Stimulated activated CD8-positive, alpha-beta memory T cell treated with anti-CD3 and anti-CD28 coated beads, Interleukin-7, amount 100 ng/mL, for 48 hours (primary cell): Measurements from ENCODE around the gene ALDH1A1.

Experiments used
- DNase-seq, 2 donors: peaks; one replicate each; pipeline ENCODE4 v3.0.0-alpha.2; 2020; ENCODE audit warnings: low read depth in 1 of 2; ENCODE audit errors: extremely low read depth in 1 of 2

ALDH1A1 gene

DNA sequence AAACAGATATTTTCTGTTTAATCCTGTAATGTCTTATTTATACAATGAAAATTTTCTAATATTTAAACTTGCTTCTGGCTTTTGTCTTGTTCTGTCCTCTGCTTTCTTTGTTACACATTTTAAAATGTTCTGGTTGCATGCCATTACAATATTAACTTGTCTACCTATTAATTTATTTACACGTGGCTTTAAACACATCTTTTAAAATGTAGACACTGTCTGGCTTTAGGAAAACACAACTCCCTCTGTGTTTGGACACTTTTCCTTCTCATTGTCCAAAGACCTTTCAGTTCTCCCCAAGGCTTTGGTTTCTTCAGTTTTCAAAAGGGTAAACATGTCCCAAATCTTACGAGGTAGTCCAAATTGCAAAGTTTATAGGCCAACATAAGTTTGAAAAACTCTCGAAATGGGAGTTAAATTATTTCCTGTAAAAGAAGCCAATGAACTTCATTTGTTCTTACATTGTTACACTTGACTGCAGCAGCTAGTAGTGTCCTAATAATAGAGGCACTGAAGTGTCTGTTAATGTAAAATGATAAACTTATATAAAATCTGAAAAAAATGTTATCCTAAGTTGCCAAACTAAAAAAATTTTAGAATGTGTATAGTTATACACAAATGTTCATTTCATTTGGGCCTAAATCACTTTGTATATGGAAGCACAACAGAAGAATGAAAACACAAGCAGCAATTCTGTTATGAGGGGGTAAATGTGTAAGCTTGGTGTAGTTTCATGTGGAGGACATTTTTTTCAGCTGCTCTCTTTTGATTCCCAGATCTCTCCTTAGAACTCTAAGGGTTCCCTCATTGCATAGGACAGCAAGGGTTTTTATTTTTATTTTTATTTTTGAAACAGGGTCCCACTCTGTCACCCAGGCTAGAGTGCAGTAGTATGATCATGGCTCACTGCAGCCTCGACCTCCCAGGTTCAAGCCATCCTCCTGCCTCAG lies 53.8 kb downstream of the ALDH1A1 start:
- no peak for DNase-seq

DNA sequence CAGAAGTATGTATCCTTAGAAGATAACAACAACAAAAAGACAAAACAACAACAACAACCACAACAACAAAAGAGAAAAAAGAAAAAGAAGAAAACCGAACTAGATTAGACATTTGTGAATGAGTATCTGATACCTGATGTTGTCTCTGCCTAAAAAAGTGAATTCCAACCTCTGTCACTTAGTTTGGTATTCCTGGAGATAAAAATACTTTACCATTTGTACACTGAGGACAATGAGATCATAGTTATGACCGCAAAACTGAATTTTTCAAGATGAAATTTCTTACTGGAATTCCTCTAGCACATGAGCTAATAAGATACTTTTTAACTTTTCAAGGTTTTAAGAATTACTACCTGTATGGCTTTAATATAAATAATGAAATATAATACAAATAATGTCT lies 54.5 kb downstream of the ALDH1A1 start:
- no peak for DNase-seq

DNA sequence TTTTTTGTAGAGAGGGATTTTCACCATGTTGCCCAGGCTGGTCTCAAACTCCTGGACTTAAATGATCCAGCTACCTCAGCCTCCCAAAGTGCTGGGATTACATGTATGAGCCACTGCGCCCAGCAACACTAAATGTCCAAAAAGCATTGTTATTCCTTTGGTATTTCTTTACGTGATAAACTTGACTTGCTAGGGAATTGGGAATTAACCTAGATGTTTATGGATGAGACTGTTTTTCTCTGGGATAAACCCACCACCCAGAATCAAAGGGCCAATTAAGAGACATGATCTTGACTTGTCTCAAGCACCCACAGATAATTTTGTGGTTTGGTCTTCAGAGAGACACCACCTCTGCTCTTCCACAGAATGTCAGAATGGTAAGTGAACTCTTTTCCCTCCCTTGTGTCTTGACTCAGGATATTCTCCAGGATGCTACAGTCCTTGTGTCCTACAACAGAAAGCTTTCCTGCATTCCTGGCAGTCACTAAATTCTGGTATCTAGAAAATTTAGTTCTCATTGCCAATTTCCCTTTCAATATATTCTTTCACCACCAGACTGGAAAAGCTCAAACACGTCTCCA lies 55.7 kb downstream of the ALDH1A1 start:
- no peak for DNase-seq

DNA sequence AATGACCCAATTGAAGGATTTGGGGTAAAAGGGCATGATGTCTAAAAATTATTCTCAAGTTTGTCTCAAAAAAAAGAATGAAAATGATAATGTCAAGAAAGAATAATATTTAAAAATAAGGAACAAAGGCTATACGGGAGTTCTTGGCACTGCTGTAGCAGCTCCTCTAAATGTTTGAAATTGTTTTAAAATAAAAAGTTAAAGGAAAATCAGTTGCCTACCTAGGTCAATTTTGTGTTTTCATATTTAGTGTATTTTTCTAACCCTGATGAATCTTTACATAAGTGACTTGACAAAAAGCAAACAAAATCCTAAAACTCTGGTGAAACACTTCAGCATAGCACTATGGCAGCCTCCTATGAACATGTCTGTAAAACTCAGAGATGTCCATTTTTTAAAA lies 56.4 kb downstream of the ALDH1A1 start:
- no peak for DNase-seq

DNA sequence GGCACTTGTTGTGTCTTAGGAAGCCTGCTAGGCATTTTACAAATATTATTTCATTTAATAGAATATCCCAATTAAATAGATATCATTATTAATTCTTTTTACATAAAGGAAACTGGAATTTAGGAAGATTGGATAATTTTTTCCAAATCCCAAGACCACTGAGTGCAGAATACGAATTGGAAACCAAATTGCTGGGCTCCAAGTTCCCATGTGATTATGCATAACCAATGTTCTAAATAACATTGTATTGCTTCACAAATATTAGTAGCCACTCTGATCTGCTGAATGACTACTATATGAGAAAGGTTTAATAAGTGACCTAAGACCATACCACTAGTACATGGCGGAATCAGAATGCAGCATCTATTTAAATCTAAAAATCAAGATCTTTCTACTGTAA lies 57.7 kb downstream of the ALDH1A1 start:
- DNase-seq: no peak

DNA sequence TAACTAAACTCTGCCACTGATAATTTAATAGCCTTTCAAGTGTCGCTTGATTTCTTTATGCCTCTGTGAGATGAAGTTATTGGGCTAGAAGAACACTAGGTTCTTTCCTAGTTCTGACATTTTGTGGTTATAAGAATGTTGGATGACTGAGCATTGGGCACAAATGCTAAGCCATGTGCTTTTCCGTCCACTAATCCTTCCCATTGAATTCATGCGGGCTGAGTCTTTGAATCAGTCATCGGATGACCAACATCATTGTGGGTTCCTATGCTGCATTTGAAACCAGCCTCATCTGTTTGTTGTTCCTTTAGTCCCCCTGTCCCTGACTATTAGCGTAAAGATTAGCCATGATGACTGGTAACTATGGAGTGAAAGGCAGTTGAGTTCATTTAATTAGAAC lies 58.5 kb downstream of the ALDH1A1 start:
- DNase-seq: no peak

DNA sequence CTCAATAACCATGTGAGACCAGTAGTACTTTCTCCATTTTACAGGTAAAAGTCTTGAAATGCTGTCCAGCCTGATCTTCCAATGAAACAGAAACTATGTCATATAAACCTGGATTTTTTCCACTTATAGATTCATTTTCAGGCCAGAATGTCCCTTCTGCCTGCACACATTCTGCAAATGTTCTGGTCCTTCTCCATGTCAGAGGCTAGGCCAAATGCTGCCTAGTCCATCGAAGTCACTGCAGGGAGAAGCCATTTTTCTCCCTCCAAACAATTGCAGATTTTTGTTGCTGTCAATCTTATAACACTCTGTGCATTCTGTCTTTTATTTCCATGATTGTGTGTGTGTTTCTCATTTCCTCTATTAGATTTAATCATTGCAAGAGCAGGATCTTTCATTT lies 59.4 kb downstream of the ALDH1A1 start:
- DNase-seq: no peak

DNA sequence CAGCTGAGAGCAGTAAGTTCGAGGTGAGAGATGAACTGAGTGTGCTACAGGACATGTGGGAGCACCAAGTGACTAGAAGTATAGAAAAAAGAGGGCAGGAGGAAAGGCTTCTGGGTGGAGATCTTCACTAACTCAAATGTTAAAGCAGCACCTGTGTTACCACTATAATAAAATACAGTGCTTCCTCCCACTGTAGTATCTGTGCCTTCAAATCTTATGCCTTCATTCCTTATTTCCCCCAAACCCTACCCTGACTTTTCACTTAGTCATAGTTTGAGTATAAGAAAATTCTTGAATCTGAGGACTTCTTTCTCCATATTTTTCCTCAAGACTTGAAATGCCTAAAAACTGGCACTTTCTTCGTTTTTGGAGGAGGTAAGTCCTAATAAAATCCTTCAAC lies 61.8 kb downstream of the ALDH1A1 start:
- DNase-seq: no peak

DNA sequence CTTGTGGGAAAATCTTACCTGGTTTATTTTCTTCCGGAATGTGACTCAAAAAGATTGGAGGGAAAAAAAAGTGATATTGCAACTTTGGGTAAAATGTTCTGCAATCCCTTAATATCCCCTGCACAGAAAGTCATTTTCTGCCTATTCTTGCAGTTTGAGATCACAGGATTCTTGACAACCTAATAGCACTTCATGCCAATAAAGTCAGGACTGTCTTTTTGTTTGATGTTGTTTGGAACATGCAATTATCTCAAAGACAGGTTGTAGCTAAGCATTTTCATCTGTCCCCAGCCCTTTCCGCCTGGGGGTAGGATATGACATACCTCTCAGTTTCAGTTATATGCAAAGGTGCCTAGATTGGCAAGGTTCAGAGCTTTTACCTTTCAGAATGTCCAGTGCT lies 63.9 kb downstream of the ALDH1A1 start:
- DNase-seq: no peak

DNA sequence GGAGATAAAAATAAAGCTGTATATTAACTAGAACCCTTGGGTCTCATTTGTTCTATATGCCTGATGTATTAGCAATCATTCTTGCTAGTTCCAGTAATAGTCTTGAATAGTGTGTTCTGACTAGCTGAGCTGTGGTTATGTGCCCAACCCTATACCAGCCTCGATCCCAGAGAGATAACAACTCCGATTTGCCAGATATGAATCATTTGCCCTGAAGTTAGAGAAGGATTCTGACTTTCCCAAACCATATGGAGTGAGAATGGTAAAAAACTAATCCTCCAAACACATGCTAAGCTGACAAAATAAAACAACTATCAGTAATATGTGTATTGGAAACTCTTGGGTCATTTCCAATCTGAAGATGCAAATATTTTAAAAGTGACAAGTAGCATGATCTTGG lies 64.8 kb downstream of the ALDH1A1 start:
- DNase-seq: no peak

DNA sequence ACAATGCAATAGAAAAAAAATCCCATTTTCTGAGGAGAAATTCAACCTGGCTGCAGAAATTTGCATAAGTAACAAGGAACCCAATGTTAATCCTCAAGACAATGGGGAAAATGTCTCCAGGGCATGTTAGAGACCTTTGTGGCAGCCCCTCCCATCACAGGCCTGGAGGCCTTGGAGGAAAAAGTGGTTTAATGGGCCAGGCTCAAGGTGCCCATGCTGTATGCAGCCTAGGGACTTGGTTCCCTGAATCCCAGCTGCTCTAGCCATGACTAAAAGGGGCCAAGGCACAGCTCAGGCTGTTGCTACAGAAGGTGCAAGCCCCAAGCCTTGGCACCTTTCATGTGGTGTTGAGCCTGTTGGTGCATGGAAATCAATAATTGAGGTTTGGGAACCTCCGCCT lies 66.5 kb downstream of the ALDH1A1 start:
- DNase-seq: no peak

DNA sequence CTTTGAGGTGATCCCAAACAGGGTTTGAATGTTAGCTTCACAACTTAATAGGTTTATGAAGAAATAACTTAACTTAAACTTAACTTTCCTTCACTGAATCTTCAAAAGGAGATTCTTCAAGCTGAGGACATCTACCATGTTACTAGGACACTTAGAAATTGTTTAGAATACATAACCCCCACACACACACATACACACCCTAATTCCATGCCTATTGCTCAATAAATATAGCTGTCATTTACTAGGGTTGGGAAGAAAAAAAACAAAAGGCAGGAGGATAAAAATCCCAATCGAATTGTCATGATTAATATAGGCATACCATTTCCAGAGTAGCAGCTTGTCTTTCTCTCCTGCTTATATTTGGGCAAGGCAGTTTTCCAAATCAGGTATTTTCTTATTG lies 68.3 kb downstream of the ALDH1A1 start:
- no peak for DNase-seq

DNA sequence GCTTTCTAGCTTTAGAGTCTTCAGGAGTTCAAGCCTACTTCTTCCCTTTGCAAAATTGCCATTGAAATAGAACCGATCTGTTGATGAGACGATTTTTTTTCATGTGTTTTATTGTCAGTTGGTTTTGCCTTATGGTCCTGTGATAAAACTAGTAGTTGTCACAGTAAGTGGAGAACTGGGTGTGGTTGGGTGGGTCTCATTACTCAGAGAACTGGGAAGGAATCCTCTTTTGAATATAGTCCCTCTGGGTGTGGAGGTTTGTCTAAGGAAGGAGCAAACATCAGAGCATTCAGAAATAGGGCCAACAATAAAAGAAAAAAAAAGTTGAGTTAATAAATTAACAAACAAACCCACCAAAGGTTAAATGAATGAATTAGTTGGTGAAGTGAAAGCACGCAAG lies 69.0 kb downstream of the ALDH1A1 start:
- DNase-seq: no peak

DNA sequence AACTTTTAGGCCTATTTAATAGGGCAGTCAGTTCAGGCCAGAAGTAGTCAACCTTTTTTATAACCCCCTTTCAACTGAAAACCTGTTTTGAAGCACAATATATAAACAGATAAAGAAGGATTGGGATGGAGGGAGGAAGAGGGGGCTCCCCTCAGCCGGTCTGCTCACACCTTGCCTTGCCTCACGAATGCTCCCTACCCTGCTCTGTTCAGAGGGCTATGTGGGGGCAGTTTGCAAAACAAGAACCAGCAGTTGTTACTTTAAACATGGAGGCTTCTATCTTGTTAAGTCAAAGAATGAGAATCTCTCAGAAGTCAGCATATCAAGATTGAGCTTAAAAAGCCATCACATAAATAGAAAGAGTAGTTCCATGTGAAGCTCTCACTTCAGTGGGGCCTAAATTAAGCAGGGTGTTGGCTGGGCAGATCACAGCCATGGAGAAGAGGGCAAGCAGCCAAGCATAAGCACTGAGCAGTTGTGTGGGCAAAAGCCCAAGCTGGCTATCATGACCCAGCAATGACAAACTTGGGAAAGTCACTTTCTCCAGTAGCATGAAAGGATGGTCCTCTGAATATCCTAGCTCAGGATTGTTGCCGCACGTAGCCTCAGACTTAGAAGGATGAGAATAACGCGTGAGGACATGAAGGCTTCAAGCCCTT lies 70.6 kb downstream of the ALDH1A1 start:
- DNase-seq: no peak

DNA sequence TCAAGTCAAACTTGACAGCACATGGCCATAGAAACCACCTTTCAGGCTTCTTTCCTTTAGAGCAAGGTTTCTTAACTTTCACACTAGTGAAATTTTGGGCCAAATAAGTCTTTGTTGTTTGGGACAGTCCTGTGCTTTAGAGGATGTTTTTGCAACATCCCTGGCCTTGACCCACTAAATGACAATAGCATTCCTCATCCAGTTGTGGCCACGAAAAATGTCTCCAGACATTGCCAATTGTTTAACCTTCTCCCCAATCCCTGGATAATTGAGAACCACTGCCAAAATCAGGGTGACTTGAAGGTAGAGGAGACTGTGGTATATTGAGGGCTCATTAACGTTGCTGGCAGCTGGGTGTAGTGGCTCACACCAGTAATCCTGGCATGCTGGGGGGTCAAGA lies 72.0 kb downstream of the ALDH1A1 start:
- no peak for DNase-seq

DNA sequence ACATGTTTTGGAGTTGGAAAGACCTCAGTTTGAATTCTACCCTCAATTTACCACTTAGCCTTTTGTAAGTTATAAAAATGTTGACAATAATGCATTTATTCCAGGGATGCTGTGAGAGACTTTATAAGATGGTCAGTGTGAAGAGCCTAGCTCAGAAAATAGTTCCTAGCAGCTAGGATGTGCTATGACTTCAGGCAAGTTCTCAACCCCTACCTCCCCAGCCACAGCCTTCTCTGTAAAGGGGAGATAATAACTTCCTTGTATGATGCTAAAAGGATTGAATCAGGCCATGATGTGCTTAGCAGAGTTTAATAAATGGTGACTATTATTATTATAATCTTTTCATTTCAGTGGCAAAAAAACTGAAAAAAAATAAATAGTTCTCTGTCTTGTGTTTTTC lies 77.6 kb downstream of the ALDH1A1 start:
- DNase-seq: no peak

DNA sequence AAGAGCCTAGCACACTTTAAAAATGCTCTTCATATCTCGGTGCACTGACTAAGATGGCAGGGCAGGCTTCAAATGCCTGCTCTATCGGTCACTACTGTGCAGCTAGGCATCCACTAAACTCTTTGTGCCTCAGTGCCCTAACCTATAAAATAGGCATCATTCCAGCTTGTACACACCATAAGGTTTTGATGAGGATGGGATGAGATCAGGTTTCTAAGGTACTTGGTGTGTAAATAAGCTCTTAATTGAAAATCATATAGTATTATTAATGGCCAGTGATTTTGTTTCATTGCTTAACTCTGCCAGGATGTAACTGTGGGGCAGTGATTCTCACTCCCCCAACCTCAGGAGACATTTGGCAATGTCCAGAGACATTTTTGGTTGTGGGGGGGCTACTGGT lies 78.5 kb downstream of the ALDH1A1 start:
- no peak for DNase-seq

DNA sequence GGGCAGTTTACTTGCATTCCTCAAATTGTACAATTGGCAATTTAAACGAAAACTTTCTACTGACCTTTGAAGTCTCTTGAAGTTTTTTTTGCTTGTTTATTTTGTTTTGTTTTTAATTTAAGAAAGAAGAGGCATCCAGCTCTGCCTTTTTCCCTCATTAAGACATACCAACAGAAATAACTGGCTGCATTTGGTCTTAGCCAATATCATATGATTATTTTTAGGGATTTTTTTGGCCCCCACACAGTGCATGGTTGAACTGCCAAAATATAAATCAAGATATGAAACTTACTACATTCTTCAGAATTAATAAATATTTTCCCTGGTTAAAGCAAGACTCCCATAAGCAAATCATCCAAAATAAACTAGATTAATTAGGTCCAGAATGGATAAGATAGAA lies 79.4 kb downstream of the ALDH1A1 start:
- no peak for DNase-seq

DNA sequence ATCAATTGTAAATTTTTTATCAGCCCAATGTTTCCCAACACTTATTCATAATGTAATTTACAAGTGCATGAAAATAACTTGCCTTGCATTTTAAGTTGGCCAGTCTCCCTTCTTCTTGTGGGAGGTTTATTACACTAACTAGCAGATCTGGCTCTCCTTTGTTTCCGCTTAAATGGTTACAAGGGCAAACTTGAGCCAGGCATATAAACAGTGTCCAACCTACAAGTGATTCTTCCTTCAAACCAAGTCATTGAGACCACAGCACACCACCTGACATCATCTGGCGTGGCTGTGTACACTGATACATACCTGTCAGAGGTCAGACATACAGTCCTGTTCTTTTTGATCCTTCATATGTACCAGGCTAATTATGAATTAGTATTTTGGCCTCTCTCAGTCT lies 80.1 kb downstream of the ALDH1A1 start:
- DNase-seq: no peak

DNA sequence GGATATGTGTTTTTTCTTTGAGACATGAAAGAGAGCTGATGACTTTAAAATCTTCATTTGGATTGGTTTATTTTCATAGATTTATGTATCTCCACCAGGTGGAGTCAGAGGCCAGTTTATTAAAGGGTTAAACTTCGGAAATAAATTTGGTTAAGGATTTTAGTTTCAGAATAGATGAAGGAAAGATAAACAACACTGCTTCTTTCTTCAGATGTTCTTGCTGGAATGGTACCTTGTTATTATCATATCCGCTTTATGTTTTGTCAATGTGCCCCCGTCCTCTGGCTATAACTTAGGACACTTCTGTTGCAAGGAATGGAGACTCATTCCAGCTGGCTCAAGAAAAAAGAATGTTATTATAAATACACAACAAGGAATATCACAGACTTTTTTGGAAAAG lies 81.2 kb downstream of the ALDH1A1 start:
- no peak for DNase-seq

DNA sequence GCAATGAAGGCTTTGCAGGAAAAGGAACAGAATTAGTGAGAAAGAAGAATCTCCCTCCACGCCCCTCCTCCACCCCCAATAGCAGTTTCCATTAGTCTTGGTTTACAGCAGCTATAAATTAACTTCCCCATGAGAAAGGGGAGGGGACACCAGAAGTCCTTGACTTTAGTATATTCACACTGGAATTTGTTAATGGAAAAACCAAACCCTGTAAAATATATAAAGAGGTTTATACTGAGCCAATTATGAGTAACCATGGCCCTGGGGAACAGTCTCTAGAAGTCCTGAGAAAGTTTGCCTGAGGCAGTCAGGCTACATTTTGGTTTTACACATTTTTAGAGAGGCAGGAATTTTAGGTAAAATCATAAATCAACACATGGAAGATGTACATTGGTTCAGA lies 88.5 kb downstream of the ALDH1A1 start:
- no peak for DNase-seq

DNA sequence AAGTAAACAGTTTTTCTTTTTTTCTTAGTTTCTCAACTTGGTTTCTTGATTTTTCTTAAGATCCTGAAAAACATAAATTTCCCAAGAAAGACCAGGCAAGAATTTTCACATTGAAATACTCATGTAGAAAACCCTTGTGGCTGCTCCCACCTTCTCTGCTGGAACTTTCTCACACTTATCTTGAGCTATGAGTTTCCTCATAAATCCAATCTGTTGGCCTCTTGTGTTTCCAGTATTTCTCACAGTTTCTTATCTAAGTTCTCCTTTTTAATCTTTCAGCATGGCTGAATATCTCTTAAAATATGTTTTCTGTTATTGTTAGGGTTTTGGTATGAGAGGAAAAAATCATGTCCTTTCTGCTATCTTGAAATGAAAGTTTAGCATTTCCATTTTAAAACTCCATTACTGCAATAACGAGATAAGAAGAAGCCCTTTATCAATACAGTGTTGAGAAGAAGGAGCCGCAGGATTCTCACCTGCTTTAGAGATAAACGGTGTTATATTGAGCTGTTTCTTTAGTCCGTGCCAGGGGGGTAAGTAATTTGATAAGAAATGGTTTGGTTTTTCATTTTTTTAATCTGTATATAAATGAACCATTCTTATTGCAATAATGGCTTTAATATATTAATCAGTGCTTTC lies 89.3 kb downstream of the ALDH1A1 start:
- DNase-seq: no peak
